Left renal pelvis (tissue), 4 donors: Measurements from ENCODE around the gene RDH5. TPM values are rescaled to one million over a fixed set of nuclear protein-coding genes. Genes with fewer than 3 reads are reported as not detected.

Source experiments
- DNase-seq, 4 donors: peaks; one replicate each; pipeline ENCODE4 v3.0.0-alpha.2; 2013; ENCODE audit warnings: low read depth in 4 of 4, low spot score in 3 of 4
- polyA plus RNA-seq, 4 donors: library from polyadenylated mRNA; unstranded; fragments of 120-200 nt; gene quantifications; one replicate each; pipeline ENCODE4 v1.2.1, GENCODE V29; 2013; ENCODE audit not compliant: insufficient read length in 4 of 4

Gene RDH5, protein sequence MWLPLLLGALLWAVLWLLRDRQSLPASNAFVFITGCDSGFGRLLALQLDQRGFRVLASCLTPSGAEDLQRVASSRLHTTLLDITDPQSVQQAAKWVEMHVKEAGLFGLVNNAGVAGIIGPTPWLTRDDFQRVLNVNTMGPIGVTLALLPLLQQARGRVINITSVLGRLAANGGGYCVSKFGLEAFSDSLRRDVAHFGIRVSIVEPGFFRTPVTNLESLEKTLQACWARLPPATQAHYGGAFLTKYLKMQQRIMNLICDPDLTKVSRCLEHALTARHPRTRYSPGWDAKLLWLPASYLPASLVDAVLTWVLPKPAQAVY
- 10 to 100 TPM in 3 of 4 donors, 1 to 10 TPM in 1; 8.4 to 38.2 (median 21.1) TPM for polyA plus RNA-seq

DNA sequence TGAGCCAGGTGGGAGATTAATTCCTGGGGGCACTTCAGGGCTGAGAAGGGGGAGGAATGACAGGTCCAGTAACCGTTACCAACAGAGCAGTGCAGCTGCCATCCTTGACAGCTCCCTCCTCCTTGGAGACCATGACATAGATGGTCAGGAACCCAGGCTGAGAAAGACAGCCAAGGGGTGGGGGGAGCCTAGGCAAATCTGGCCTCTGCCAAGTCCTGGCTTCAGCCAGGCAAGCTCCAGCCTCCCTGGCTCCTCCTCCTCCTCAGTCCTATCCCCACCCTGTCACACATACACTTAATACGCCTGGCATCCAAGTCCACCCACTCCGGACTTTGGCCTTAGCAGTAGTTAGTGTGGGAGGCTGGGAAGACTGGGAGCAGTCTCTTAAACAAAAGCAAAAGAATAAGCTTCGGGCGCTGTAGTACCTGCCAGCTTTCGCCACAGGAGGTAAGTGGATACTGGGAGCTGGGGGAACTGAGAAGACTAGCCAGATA lies at the start of gene RDH5:
RDH5 (plus strand) TSS at position 323 of the 494 bp plus-strand sequence. CDS start 792 bp downstream, outside the sequence.
- DNase-seq, result no peak

DNA sequence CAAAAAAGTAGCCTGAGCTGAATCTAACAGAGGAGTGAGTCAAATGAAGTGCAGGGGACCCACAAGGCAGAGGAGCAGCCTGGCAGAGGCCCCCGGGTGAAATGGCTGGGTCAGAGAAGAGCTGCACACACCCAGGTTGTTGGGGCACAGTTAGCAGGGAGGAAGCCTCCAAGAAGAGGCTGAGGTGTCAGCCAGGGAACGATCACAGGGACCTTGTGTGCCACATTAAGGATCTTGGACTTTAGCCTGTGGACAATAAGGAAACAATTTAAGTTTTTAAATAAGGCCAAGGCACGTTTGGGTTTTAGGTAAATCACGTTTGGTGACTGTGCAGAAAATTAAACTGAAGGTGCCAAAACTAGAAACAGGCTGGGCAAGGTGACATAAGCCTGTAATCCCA lies 48.4 kb upstream of the RDH5 start:
- no peak for DNase-seq

DNA sequence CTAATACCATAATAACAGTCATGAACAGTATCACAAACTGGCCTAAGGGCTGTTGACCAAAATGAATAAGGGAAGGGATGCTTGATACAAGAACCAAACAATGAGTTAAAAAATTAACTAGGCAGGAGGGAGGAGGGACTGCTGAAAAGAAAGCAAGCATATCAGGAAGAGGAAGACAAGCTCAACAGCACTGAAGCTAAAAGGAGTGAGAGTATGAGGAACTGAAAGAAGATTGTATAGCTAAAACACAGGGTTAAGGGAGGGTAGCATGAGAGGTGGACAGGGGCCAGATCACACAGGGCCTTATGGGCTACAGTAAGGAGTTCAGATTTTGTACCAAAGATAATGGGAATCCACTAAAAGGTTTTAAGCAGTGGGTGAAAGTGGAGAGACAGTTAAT lies 46.6 kb upstream of the RDH5 start:
- no peak for DNase-seq

DNA sequence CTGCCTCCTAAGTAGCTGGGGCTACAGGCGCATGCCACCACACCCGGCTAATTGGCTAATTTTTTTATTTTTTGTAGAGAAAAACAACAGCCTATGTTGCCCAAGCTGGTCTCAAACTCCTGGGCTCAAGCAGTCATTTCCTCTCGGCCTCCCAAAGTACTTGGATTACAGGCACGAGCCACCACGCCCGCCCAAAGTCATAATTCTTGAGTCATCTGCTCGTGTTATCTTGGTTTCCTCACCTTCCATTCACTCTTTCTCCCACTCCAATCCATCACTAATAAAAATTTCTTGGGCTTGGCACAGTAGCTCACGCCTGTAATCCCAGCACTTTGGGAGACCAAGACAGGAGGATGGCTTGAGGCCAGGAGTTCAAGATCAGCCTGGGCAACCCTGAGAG lies 44.5 kb upstream of the RDH5 start:
- DNase-seq, result no peak

DNA sequence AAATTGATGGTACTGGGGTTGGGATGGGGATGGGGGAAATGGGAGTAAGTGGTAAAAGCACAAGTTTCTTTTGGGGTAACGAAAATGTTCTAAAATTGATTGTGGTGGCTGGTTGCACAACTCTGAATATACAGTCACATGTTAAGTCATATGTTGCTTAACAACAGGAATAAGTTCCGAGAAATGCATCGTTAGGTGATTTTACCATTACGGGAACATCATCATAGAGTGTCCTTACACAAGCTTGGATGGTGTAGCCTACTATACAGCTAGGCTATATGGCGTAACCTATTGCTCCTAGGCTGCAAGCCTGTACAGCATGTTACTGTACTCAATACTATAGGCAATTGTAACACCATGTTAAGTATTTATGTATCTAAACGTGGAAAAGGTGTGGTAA lies 43.5 kb upstream of the RDH5 start:
- DNase-seq, result no peak

DNA sequence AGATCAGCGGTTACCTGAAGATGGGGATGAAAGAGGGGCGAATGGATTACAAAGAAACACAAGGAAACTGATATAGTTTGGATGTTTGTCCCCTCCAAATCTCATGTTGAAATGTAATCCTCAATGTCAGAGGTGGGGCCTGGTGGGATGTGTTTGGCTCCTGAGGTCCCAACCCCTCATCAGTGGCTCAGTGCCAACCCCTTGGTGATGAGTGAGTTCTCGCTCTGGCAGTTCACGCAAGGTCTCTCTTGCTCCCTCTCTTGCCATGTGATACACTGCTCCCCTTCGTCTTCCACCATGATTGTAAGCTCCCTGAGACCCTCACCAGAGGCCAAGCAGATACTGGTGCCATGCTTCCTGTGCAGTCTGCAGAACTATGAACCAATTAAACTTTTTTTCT lies 40.5 kb upstream of the RDH5 start:
- DNase-seq, result no peak

DNA sequence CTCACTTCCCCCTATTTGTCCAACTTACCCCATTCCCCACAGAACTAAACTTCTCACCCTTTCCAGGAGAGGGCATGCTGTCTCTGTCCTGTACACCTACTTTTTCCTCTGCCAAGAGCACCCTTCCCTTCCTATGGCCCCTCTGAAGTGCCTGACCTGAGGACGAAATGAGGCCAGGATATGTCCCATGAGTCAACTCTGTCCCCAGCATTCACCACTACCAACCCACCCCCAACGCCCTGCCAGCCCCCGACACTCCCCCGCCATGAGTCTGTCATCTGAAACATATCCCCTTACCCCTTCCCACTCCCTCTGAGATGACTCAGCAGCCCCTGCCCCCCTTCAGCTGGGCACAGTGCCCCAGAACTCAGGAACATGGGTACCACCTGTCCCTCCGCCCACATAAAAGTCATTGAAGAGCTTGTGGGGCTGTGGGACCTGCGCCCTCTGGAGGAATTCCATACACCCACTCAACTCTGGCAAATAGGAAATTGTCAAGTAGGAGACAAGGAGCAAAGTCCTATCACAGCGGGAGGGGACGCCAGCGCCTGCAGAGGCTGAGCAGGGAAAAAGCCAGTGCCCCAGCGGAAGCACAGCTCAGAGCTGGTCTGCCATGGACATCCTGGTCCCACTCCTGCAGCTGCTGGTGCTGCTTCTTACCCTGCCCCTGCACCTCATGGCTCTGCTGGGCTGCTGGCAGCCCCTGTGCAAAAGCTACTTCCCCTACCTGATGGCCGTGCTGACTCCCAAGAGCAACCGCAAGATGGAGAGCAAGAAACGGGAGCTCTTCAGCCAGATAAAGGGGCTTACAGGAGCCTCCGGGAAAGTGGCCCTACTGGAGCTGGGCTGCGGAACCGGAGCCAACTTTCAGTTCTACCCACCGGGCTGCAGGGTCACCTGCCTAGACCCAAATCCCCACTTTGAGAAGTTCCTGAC lies 38.8 kb upstream of the RDH5 start:
- DNase-seq, result peak; percentile 52 to 64 (median 58)

DNA sequence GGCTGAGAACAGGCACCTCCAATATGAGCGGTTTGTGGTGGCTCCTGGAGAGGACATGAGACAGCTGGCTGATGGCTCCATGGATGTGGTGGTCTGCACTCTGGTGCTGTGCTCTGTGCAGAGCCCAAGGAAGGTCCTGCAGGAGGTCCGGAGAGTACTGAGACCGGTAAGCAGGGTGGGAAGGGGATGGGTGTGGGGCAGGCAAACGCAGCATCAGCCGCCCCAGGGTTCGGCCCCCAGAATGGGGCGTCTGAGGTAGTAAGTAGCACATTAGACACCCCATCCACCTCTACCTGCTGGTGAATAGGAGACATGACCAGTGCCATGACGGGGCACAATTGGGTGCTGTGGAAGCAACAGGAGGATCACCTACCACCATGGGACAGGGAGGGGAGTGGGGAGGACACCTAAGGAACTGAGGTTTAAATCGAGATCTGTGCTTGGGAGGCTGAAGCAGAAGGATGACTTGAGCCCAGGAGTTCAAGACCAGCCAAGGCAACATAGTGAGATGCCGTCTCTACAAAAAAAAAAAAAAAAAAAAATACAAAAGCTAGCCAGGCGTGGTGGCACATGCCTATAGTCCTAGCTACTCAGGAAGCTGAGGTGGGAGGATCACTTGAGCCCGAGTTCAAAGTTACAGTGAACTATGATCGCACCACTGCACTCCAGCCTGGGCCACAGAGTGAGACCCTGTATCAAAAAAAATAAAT lies 38.0 kb upstream of the RDH5 start:
- no peak for DNase-seq

DNA sequence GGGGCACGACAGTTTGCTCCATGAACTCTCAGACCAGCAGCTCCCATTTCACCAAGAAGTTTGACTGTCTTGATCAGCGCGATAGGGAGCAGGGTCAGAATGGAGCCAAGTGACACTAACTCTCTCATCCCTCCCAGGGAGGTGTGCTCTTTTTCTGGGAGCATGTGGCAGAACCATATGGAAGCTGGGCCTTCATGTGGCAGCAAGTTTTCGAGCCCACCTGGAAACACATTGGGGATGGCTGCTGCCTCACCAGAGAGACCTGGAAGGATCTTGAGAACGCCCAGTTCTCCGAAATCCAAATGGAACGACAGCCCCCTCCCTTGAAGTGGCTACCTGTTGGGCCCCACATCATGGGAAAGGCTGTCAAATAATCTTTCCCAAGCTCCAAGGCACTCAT lies 36.5 kb upstream of the RDH5 start:
- no peak for DNase-seq

DNA sequence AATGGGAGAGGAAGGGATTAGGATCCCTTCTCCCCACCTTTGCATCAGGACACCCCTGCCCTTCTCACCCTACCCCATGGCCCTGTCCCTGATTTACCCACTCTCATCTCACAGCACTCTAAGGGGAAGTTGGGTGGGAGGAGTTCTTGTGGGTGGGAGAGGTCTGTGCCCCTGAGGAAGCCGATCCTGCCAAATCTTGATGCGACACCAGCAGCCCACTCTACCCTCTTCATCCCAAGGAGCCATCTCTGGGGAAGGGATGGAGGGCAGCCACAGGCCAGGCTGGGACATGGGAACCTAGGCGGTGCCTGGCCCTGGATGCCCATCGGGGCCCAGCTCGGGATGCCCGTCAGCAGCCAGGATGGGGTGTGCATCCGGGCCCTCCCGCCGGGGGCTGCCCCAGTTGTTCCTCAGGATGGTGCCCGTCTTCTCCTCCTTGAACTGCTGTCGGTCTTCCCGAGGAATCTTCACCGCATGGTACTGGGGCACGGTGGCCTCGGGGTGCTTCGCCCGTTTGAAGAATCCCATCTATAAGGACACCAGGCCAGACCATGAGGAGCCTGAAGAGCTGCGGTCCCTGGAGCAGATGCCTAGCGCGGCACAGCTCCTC lies 35.3 kb upstream of the RDH5 start:
- no peak for DNase-seq

DNA sequence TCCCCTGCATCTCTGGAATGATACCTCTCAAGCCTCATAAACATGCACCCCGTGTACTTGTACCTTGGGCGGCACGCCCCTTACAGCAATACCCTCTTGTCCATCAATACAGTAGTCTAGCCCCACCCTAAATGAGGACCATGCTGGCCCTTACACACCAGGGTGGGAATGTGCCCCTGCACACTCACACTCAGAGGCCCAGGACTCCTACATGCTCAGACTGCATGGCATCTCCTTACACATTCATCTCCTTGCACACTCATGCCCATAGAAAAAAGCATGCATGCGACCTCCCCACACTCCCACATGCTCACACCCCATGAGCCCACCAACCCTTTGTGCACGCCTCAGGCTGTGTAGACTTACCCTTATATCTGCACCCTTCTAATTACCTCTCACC lies 34.5 kb upstream of the RDH5 start:
- DNase-seq, result no peak

DNA sequence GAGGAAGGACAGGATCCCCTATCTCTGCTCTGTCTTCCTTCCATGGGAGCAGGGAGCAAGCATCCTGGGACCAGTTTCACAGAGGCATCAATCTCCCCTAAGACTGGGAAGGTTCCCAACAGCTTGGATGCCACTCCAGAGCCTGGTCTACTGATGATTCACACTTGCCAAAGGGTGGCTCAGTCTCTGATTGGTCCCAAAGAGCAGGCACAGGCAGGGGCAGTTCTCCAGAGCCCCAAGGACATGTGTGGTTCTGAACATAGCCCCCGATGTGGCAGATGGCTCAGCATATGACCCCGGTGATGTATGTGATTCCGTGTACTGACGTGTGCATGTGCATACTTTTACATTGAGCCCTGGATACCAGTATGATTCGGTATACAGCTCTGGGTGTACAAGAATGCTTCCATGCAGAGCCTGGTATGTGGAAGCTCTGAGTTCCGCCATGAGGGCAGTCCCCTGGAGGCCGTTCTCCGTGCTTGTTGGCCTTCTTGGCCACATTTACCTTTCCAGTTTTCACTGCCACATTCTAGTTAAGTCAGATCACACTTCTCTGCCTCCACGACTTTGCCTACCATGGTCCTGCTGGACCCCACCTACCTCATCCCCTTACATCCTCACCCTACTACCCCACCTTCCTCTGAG lies 33.7 kb upstream of the RDH5 start:
- DNase-seq, result no peak

DNA sequence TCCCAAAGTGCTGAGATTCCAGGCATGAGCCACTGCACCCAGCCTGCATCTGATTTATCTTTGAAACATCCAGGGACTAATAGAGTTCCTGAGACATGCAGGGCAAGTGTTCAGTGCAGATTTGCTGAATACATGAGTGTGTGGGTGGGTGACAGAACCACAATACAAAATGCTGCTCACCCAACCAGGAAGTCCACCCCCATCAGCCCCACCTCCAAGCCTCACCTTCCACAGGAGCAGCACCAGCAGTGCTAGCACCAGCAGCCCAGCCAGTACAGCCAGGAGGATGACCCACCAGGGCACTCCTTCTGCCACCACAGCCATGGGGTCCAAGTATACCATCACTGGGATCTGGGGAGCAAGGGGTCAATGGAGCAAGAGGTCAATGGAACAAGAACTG lies 32.4 kb upstream of the RDH5 start:
- no peak for DNase-seq

DNA sequence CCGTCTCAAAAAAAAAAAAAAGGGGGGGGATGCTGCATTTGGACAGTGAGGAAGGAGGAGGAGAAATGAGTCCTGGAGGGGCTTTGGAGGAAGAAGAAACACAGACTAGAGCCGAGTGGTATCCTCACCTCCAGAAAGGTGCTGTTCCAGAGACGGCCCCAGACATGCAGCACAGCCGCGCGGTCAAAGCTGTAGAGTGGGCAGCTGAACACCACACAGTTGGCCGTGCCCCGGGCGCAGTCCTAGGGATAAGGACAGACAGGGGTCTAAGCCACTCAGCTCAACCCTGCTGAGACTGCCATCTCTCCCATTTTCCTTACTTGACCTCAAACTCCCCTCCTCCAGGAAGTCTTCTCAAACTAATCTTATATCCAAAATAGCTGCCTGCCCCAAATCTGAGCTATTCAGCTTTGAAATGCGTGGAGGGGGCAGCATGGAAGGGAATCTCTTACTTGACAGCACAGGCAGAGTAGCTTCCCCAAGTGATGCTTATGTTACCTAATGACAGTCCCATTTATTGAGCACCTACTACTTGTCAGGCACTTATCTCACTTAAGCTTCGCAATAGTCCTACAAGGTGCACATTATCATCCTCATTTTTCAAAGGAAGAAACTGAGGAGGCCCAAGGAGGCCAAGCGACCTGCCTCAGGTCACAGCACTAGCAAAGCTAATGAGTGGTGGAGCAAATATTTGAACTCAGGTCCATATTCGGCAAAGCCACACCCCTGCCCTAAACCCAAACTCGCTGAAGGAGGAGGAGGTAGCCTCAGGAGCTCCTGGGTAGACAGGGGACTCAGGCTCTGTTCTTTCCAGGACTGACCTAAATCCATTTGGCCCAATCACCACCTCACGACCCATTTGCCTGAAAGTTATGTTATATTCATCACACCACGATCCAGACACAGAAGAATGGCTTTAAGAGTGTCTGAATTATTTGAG lies 31.2 kb upstream of the RDH5 start:
- no peak for DNase-seq

DNA sequence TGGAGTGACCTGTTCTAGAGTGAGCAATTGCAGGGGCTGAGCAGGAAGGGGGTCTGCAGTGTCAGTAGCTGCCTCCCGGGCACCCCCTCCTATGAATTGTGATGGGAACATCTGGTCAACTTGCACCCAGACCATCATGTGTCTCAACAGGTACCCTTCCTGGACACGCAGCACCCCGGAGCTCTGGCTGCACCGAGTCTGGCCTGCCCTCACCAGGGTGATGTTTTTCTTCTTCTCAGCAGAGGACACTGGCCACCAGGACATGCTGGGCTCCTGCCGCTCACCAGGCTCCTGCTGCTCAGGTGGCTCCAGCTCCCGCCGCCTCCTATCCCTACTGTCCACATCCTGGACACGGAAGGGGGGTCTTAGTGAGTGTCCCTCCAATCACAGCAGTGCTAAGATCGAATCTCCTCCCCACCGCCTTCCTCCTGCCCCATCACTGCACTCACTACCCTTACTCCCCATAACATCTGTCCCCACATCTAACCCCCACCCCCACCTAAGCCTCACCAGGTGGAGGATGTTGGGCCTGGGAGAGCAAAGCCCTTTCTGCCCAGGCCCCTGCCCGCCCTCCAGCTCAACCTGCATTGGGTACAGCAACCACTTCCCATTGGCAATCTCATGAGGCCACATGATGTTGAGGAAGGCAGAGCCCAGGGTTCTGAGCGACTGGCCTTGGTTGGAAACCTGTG lies 27.4 kb upstream of the RDH5 start:
- DNase-seq, result no peak

DNA sequence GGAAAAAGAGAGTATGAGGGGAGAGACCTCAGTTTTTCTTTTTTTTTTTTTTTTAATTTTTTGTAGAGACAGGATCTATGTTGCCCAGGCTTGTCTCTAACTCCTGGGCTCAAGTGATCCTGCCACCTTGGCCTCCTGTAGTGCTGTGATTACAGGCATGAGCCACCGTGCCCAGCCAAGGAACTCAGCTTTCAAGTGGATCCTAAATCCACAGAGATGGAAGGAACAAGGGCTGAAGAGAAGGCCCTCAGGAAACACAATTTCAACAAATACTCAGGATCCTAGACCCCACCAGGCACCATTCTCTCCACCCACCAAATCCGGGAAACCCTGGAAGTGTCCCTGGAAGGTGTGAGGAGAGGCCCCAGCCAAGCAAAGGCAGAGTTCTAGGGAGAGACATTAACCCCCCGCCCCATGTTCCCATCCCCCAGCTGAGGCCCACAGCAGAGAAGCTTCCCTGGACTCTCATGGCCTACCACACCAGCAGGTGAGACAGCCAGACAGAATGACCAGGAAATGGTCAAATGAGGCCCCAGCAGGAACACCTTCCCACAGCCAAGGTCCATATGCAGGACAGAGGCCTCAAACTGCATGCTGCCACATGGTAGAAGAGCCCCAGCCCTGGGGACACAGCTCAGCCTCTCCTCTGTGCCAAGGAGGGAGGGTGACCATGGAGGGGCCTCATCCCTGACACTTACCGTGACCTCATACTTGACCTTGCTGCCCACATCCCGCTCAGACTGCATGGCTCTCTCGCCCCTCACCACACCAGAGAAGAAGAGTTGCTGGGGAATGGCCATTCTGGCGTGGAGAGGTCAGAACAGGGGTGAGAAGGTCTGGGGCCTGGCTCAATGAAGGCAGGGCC lies 26.6 kb upstream of the RDH5 start:
- no peak for DNase-seq

DNA sequence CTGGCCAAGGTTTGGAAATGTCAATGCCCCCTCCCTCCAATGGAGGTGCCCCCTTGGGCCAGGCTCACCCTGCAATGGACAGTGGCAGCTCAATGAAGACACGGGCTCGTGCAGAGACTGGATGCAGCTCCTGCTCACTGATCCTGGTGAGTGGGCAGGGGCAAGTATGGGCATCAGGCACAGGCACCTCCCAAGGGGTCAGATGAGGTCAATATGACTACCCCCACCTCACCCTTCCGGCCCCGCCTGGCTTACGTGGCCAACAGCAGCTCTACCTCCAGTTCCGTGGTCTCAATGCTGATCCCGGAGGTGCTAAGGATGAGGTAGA lies 26.0 kb upstream of the RDH5 start:
- DNase-seq, result no peak

DNA sequence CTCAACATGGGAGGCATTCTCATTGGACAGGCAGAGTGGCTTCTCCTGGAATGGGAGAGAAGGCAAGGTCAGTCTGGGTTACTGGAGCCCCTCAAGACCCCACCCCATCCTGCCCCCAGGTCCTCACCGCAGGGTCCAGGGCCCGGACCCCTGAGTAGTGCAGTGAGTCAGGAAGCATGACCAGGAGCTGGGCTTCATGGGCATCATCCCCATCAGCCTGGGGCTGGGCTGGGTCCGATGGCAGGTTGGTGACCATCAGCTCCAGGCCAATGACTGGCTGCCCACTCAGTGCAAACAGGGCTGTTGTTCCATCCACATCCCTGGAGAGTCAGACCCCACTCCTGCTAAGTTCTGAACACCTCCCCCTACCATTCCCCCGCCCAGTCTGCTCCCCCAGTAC lies 25.5 kb upstream of the RDH5 start:
- DNase-seq, result no peak
